K562 (cell line): ENCODE results near the gene PRR14. TPM values are rescaled to one million over a fixed set of nuclear protein-coding genes. Genes with fewer than 3 reads are reported as not detected.

ENCODE experiments used
- ATAC-seq: fragments of 200-7000 bp; cut with Tn5 transposase; 3 replicates; pipeline ENCODE4 v1.9.1; 2020; ENCODE audit warnings: moderate library complexity
- BruUV-seq: library from RNA; stranded (reverse); fragments of 400-500 nt; replicated peaks from 2 replicates; lab custom pipeline; 2021; lab: Mats Ljungman, UMichigan
- CTCF ChIA-PET: fragments of 300-600 bp; formaldehyde crosslinking; extraction: SDS; loops from one replicate; lab custom pipeline; 2021; ENCODE audit warnings: low intra/inter-chr PET ratio; lab: Yijun Ruan, JAX
- POLR2A ChIA-PET: fragments of 300-600, 350-650 bp; sonication (Branson Sonifier 250); formaldehyde crosslinking; extraction: SDS; loops from one replicate; lab custom pipeline; 2021; ENCODE audit warnings: antibody characterized with exemption, inconsistent platforms; lab: Yijun Ruan, JAX
- DNase-seq, 4 experiments: peaks; one replicate each; pipeline versions ENCODE4 v3.0.0 to v3.0.0-alpha.2; 2011 to 2018; ENCODE audit warnings: low spot score in 3 of 4, mixed read lengths in 3 of 4; ENCODE audit errors: extremely low read depth in 1 of 4
- FAIRE-seq: peaks from 2 replicates; lab custom pipeline; 2011; peaks lifted over from hg19 to GRCh38; lab: Jason Lieb, UNC
- H2AFZ ChIP-seq: 2 replicates; pipeline ENCODE4 v1.6.0; 2011; ENCODE audit warnings: low read depth, low read length, control low read depth, inconsistent platforms
- H3K27ac ChIP-seq: fragments of 200-600 bp; 3 replicates; pipeline ENCODE4 v1.8.0; 2011; ENCODE audit warnings: low read depth, mild to moderate bottlenecking, control low read depth, inconsistent platforms, low read length, moderate library complexity, mixed read lengths; ENCODE audit errors: extremely low read depth
- H3K27me3 ChIP-seq, 2 experiments: fragments of 300-600 bp in 1 of 2; 2 replicates in 1 of 2; 3 replicates in 1 of 2; pipeline versions ENCODE4 v1.6.0 to v1.8.0; 2011; ENCODE audit warnings: inconsistent platforms in 2 of 2, low read length in 2 of 2, mild to moderate bottlenecking in 1 of 2, mixed read lengths in 1 of 2, moderate library complexity in 1 of 2; ENCODE audit not compliant: control insufficient read depth in 2 of 2, insufficient read depth in 2 of 2
- H3K36me3 ChIP-seq: fragments of 300-600 bp; 3 replicates; pipeline ENCODE4 v1.8.0; 2011; ENCODE audit warnings: mild to moderate bottlenecking, low read length, inconsistent platforms; ENCODE audit not compliant: control insufficient read depth, insufficient read depth
- H3K4me1 ChIP-seq, 2 experiments: fragments of 200-600 bp in 1 of 2; replicated peaks in 1 of 2; 2 replicates in 1 of 2; 3 replicates in 1 of 2; pipeline versions ENCODE4 v1.5.1 to v1.8.0; 2011; ENCODE audit warnings: inconsistent platforms in 2 of 2, low read length in 2 of 2, mild to moderate bottlenecking in 1 of 2, mixed read lengths in 1 of 2, moderate library complexity in 1 of 2; ENCODE audit not compliant: control insufficient read depth in 2 of 2, insufficient read depth in 2 of 2
- H3K4me2 ChIP-seq: 2 replicates; pipeline ENCODE4 v1.6.1; 2011; ENCODE audit warnings: low read length, control low read depth, inconsistent platforms, mixed read lengths; ENCODE audit not compliant: insufficient read depth
- H3K4me3 ChIP-seq: fragments of 200-600 bp; sonication (generic), shearing (Covaris generic); 2 replicates; pipeline ENCODE4 v1.5.1; 2016; ENCODE audit warnings: control low read depth, inconsistent platforms
- H3K79me2 ChIP-seq: fragments of 200-600 bp; 3 replicates; pipeline ENCODE4 v1.8.0; 2011; ENCODE audit warnings: low read length, inconsistent platforms; ENCODE audit not compliant: control insufficient read depth, insufficient read depth
- H3K9ac ChIP-seq, 2 experiments: 2 replicates each; pipeline versions ENCODE4 v1.6.0 to v1.6.1; 2011; ENCODE audit warnings: low read depth in 2 of 2, low read length in 2 of 2, control low read depth in 1 of 2, inconsistent platforms in 1 of 2, mild to moderate bottlenecking in 1 of 2, mixed read lengths in 1 of 2; ENCODE audit not compliant: insufficient read depth in 1 of 2
- H3K9me1 ChIP-seq: one replicate; pipeline ENCODE4 v1.6.0; 2011; ENCODE audit warnings: inconsistent platforms, mild to moderate bottlenecking, low read length, moderate library complexity; ENCODE audit not compliant: control insufficient read depth, insufficient read depth
- H3K9me3 ChIP-seq: replicated peaks from 2 replicates; pipeline ENCODE4 v1.5.1; 2011; ENCODE audit warnings: low read depth, low read length, inconsistent platforms; ENCODE audit not compliant: control insufficient read depth, insufficient read depth
- H4K20me1 ChIP-seq: replicated peaks from 2 replicates; pipeline ENCODE4 v1.6.1; 2011; ENCODE audit warnings: low read length, inconsistent platforms, mixed read lengths; ENCODE audit not compliant: control insufficient read depth, insufficient read depth
- HMBOX1 ChIP-seq: sonication (generic); IDR thresholded peaks from 2 replicates; pipeline ENCODE4 v1.6.1; 2016
- ZBTB12 ChIP-seq: fragments of 250-450 bp; sonication (Bioruptor Pico); IDR thresholded peaks from 2 replicates; pipeline ENCODE4 v1.4.0; 2020
- ZBTB40 ChIP-seq, 2 experiments: fragments of 450-650 bp in 1 of 2; sonication (generic) in 1 of 2; formaldehyde crosslinking in 1 of 2; IDR thresholded peaks; 2 replicates each; pipeline versions ENCODE4 v1.7.1 to v1.9.0; 2016 to 2022; ENCODE audit warnings: inconsistent platforms in 1 of 2, mild to moderate bottlenecking in 1 of 2, missing genetic modification reagents in 1 of 2
- WGBS: fragments of 100-300 bp; shearing (Covaris generic); methylation state at CpG from one replicate; pipeline ENCODE4 v1.1.6; 2016; ENCODE audit warnings: low coverage, mixed read lengths; ENCODE audit not compliant: insufficient coverage; ENCODE audit errors: missing lambda C conversion rate; 5-methylcytosine and 5-hydroxymethylcytosine counted together
- in situ Hi-C: fragments of 300-500 bp; cut with MboI; formaldehyde crosslinking; loops from 4 replicates; pipeline ENCODE4 v1.15.0; 2018; ENCODE audit warnings: inconsistent platforms, mixed read lengths
- intact Hi-C: fragments of 100-400 bp; cut with micrococcal nuclease; formaldehyde crosslinking; loops from 2 replicates; pipeline ENCODE4 v1.14.2; 2022
- polyA plus RNA-seq, 8 experiments: library from polyadenylated mRNA; depleted of rRNA in 4 of 8; stranded (reverse) in 5 of 8; unstranded in 3 of 8; fragments of >200 nt; fragmentation: Nextera tagmentation in 2 of 8; fragmentation: Illumina TruSeq in 1 of 8; extraction: Ambion mirVana in 2 of 8; extraction: Trizol in 1 of 8; gene quantifications; 2 replicates each; pipeline versions ENCODE4 v1.2.1 to v1.2.3, GENCODE V29; 2011 to 2014; ENCODE audit warnings: inconsistent platforms in 1 of 8, missing spikeins in 1 of 8
- total RNA-seq, 7 experiments: library from RNA; depleted of rRNA in 6 of 7; stranded (reverse); fragments of >200 nt in 6 of 7; fragmentation: Illumina TruSeq in 2 of 7; extraction: Trizol in 2 of 7; gene quantifications; 2 replicates each; pipeline versions ENCODE4 v1.2.1 to v1.2.3, GENCODE V29; 2011 to 2021; ENCODE audit warnings: low replicate concordance in 1 of 7

The PRR14 gene
- total and polyA plus RNA-seq, 9 of the 15 experiments (the other 6 are each of a cell fraction or from before 2014, with no cell fraction given): 2.2 to 63.1 (median 11.5) TPM

GRCh38 chr16:30665155-30665829 lies 14.5 kb downstream of the PRR14 start (continued):
- no peak for TF ChIP-seq ZBTB12
- TF ChIP-seq, all 486 proteins: peak for 3

GRCh38 chr16:30665830-30666190 lies 15.1 kb downstream of the PRR14 start:
- 89% methylated on average over 4 of the region's 4 CpGs for WGBS
- ChIA-PET CTCF (no interaction called here), POLR2A (interaction anchor here (0.8 to 2.1 kb wide), 3 partner anchors 12 to 28 kb away, joined by 3 to 5 read pairs (median 3); no protein-coding TSS in a partner anchor)
- peaks cover 32% of the 10 kb centered on the region for H3K79me2 ChIP-seq
- in situ Hi-C loops (no loop called here), intact Hi-C loops (no loop called here)
- H3K9me1 ChIP-seq: peaks cover 4% of the 10 kb centered on the region
- TF ChIP-seq ZBTB40 (IDR thresholded peaks at IDR 0.05) (0 out of 2 replicates have a peak, but pooled peaks have one; percentile 18), ZBTB40 (CRISPR knock-in tag; IDR thresholded peaks at IDR 0.05) (no peak), HMBOX1 (no peak)
- BruUV-seq: no TSS peak
- peak in 1 of 4 experiments; percentile 3 for DNase-seq
- 0 out of 2 replicates have a peak, but pooled peaks cover 7% of the 10 kb centered on the region for H4K20me1 ChIP-seq
- H3K9me3 ChIP-seq: no peaks in the 10 kb centered on the region
- FAIRE-seq: no peak
- H3K9ac ChIP-seq: no peak overlapping the region
- H3K27me3 ChIP-seq: no peaks in the 10 kb centered on the region
- ATAC-seq: no peak
- no peak overlapping the region for H3K4me3 ChIP-seq
- H2AFZ ChIP-seq: no peak overlapping the region
- H3K4me2 ChIP-seq: no peak overlapping the region
- H3K36me3 ChIP-seq: peaks cover 96% of the 10 kb centered on the region; the same call in 2 of the 3 replicates
- H3K4me1 ChIP-seq: peaks cover 5 to 35% of the 10 kb centered on the region in 2 experiments; a peak in 4 of 5 replicates
- no peak overlapping the region for H3K27ac ChIP-seq
